GM21786 (cell line): Measurements from ENCODE around the gene TCF7L1.
"Not testable (repeated sequence)": the region's sequence is repeated elsewhere in the genome, so short reads cannot be mapped to it uniquely, and the experiment has no call there.

ENCODE experiments used
- ATAC-seq: cut with Tn5 transposase; IDR thresholded peaks from one replicate; pipeline ENCODE4 v1.9.1; 2021; ENCODE audit not compliant: unreplicated experiment

Gene TCF7L1

GRCh38 chr2:85276571-85277118 is 143.5 kb downstream of the TCF7L1 start:
- ATAC-seq: no peak

- ATAC-seq: no peak
These were observed 144.4 kb downstream of the TCF7L1 start for GRCh38 chr2:85277416-85278158.

GRCh38 chr2:85278361-85278760 is 145.2 kb downstream of the TCF7L1 start:
- ATAC-seq: no peak

GRCh38 chr2:85281553-85281952 is 148.4 kb downstream of the TCF7L1 start:
- ATAC-seq: no peak

GRCh38 chr2:85282914-85283313 is 149.7 kb downstream of the TCF7L1 start:
- no peak for ATAC-seq

- ATAC-seq: no peak
These were observed 150.4 kb downstream of the TCF7L1 start for GRCh38 chr2:85283641-85284040.

- ATAC-seq: no peak
These were observed 153.7 kb downstream of the TCF7L1 start for GRCh38 chr2:85286918-85287317.

GRCh38 chr2:85287721-85288120 is 154.5 kb downstream of the TCF7L1 start:
- ATAC-seq: no peak

GRCh38 chr2:85288244-85288725 is 155.1 kb downstream of the TCF7L1 start:
- ATAC-seq: no peak

- no peak for ATAC-seq
These were observed 158.3 kb downstream of the TCF7L1 start for GRCh38 chr2:85291425-85292023.

- no peak for ATAC-seq
These were observed 168.9 kb downstream of the TCF7L1 start for GRCh38 chr2:85302121-85302520.

- no peak for ATAC-seq
These were observed 170.8 kb downstream of the TCF7L1 start for GRCh38 chr2:85303780-85304531.

GRCh38 chr2:85307527-85307897 is 174.3 kb downstream of the TCF7L1 start:
- no peak for ATAC-seq

- ATAC-seq: no peak
These were observed 175.0 kb downstream of the TCF7L1 start for GRCh38 chr2:85308201-85308600.

- ATAC-seq: no peak
These were observed 175.8 kb downstream of the TCF7L1 start for GRCh38 chr2:85308896-85309555.

GRCh38 chr2:85309699-85310321 is 176.6 kb downstream of the TCF7L1 start:
- no peak for ATAC-seq

GRCh38 chr2:85310330-85310729 is 177.1 kb downstream of the TCF7L1 start:
- peak; percentile 51 for ATAC-seq

GRCh38 chr2:85312404-85312803 is 179.2 kb downstream of the TCF7L1 start:
- no peak for ATAC-seq

- no peak for ATAC-seq
These were observed 181.7 kb downstream of the TCF7L1 start for GRCh38 chr2:85314884-85315242.

GRCh38 chr2:85315921-85316320 is 182.7 kb downstream of the TCF7L1 start:
- not testable (repeated sequence) for ATAC-seq
